Measurements from ENCODE around the gene CD47.

The CD47 gene

GRCh38 chr3:108018552-108018951 lies 72.3 kb downstream of the CD47 start:
- Histone ChIP-seq H3K36me3 (no peaks in the 10 kb centered on the region), H3K9me3 (no peaks in the 10 kb centered on the region), H3K27me3 (no peaks in the 10 kb centered on the region), H3K4me1 (no peaks in the 10 kb centered on the region), H3K4me3 (ENCODE audit: low read depth, low read length) (no peak overlapping the region)
- TF ChIP-seq, protein P1, sequence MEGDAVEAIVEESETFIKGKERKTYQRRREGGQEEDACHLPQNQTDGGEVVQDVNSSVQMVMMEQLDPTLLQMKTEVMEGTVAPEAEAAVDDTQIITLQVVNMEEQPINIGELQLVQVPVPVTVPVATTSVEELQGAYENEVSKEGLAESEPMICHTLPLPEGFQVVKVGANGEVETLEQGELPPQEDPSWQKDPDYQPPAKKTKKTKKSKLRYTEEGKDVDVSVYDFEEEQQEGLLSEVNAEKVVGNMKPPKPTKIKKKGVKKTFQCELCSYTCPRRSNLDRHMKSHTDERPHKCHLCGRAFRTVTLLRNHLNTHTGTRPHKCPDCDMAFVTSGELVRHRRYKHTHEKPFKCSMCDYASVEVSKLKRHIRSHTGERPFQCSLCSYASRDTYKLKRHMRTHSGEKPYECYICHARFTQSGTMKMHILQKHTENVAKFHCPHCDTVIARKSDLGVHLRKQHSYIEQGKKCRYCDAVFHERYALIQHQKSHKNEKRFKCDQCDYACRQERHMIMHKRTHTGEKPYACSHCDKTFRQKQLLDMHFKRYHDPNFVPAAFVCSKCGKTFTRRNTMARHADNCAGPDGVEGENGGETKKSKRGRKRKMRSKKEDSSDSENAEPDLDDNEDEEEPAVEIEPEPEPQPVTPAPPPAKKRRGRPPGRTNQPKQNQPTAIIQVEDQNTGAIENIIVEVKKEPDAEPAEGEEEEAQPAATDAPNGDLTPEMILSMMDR (IDR thresholded peaks at IDR 0.05; ENCODE audit: low read depth, low read length): no peak
- DNase-seq: no peak

DNA sequence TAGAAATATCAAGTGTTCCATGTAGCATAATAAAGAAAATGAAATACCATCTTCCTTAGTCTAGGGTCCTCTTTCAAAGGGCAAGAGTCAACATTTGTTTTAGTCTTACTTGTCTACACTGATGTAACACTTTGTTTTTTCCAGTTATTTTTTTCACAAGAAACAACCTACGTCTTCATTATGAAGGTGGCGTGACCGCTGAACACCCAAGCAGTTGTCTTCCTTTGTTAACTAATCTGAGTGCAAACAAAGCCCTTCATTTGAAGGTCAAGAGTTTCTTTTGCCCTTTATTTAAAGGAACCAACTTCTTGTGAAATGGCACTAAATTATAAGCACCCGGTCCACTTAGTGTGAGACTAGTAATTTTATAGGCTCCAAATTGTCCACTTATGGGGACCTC lies 73.2 kb downstream of the CD47 start:
- H3K9me3 ChIP-seq: no peaks in the 10 kb centered on the region
- no peak overlapping the region for H3K4me3 ChIP-seq (ENCODE audit: low read depth, low read length)
- H3K36me3 ChIP-seq: no peaks in the 10 kb centered on the region
- H3K27me3 ChIP-seq: no peaks in the 10 kb centered on the region
- no peak for DNase-seq
- TF ChIP-seq, protein P1 (IDR thresholded peaks at IDR 0.05; ENCODE audit: low read depth, low read length): no peak
- H3K4me1 ChIP-seq: no peaks in the 10 kb centered on the region

DNA sequence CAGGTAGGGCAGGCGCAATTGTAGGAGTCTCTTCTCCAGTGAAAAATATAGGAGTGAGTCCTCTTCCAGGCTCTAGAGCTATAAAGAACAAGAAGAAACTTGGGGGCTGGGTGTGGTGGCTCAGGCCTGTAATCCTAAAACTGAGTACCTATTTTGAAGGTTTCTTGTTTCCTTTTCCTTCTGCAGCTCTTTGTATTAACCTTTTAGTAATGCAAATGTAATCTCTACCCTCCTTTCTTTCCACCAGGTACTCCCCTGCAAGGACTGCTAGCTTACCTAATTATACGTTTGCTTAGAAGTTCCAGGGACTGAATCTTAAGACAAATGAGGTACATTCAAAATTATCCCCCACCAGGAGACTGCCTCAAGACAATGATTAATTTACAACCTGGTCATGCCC lies 75.9 kb downstream of the CD47 start:
- peaks cover 5% of the 10 kb centered on the region for H3K4me1 ChIP-seq
- no peaks in the 10 kb centered on the region for H3K9me3 ChIP-seq
- H3K4me3 ChIP-seq (ENCODE audit: low read depth, low read length): no peak overlapping the region
- DNase-seq: no peak
- no peaks in the 10 kb centered on the region for H3K27me3 ChIP-seq
- TF ChIP-seq, protein P1 (IDR thresholded peaks at IDR 0.05; ENCODE audit: low read depth, low read length): no peak
- H3K36me3 ChIP-seq: no peaks in the 10 kb centered on the region

DNA sequence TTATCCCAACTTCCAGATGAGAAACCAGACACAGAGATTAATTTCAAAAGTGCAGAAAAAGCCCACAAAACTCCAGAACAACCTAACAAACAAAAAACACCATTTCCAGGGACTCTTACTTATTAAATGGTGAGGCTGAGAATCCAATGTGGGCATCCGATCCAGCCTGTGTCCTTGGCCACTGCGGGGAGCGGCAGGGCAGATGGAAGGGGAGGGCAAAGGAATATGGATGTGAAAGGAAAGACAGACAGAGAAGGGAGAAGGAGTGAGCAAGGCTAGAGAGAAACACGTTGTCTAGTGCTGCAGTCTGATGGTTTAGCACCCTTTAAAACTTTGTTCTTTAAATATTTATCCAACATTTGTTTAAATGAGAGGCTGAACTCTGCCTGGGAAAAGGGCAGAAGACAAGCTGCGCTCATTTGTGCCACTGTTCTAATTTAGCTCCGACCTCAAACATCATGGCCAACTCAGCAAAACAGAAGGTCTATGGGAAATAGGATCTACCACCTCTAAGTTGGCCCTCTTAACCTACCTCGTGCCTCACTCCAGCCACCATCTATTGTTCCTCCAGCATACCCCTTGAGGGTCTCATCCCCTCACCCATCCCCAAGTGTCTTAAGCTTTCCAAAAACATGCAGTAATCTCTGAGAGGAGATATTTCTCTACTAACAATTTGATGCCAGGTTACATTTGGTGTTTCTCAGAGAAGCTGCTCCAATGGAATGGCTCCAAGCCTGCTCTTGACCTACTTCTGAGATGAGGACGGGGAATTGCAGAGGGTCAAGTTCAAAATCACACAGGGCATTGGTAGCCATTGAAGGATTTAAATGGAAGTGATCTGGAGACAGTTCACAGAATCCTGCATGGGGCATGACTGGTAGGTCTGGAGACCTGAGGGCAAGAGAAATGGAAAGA lies 77.4 kb downstream of the CD47 start:
- Histone ChIP-seq H3K36me3 (no peaks in the 10 kb centered on the region), H3K9me3 (no peaks in the 10 kb centered on the region), H3K4me1 (peaks cover 9% of the 10 kb centered on the region), H3K27me3 (no peaks in the 10 kb centered on the region), H3K4me3 (ENCODE audit: low read depth, low read length) (no peak overlapping the region)
- TF ChIP-seq, protein P1 (IDR thresholded peaks at IDR 0.05; ENCODE audit: low read depth, low read length): no peak
- DNase-seq: no peak

DNA sequence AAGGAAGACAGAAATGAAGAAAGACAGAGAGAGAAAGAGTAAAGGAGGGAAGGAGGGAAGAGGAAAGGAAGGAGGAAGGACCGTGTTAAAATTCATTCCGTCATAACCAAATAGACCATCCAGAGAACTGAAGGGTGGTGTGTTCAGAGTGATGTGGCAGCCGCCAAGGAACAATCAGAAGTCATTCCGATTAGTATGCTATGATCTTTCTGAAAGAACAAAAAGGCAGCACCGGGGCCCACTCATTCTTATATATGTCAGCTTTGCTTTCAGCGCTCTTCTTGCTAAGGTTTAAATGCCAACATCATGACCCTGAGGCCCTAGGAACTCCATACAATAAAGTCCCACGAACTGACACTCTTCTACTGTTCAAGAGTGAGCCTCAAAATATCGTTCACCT lies 78.5 kb downstream of the CD47 start:
- H3K27me3 ChIP-seq: no peaks in the 10 kb centered on the region
- no peaks in the 10 kb centered on the region for H3K36me3 ChIP-seq
- no peak for DNase-seq
- H3K4me3 ChIP-seq (ENCODE audit: low read depth, low read length): no peak overlapping the region
- H3K9me3 ChIP-seq: no peaks in the 10 kb centered on the region
- peaks cover 9% of the 10 kb centered on the region for H3K4me1 ChIP-seq
- TF ChIP-seq, protein P1 (IDR thresholded peaks at IDR 0.05; ENCODE audit: low read depth, low read length): no peak

- DNase-seq: no peak
- no peaks in the 10 kb centered on the region for H3K27me3 ChIP-seq
- peaks cover 9% of the 10 kb centered on the region for H3K4me1 ChIP-seq
- H3K9me3 ChIP-seq: no peaks in the 10 kb centered on the region
- TF ChIP-seq, protein P1 (IDR thresholded peaks at IDR 0.05; ENCODE audit: low read depth, low read length): no peak
- H3K4me3 ChIP-seq (ENCODE audit: low read depth, low read length): no peak overlapping the region
- H3K36me3 ChIP-seq: no peaks in the 10 kb centered on the region
Observed at GRCh38 chr3:108011616-108012015, 79.2 kb downstream of the CD47 start.
